HFFc6 (cell line): ENCODE data around the gene CDK11B. TPM values are rescaled to one million over a fixed set of nuclear protein-coding genes. Genes with fewer than 3 reads are reported as not detected.

Source experiments
- DNase-seq: peaks from one replicate; pipeline ENCODE4 v3.0.0-alpha.2; 2018
- H3K27ac Mint-ChIP-seq: 2 replicates; pipeline ENCODE4 v1.8.0; 2020; ENCODE audit warnings: mild to moderate bottlenecking, mixed read lengths
- H3K27me3 Mint-ChIP-seq: 2 replicates; pipeline ENCODE4 v1.8.0; 2021; ENCODE audit warnings: mild to moderate bottlenecking, moderate library complexity, mixed read lengths; ENCODE audit not compliant: insufficient read depth
- H3K36me3 Mint-ChIP-seq: 2 replicates; pipeline ENCODE4 v1.8.0; 2021; ENCODE audit warnings: low read depth, mixed read lengths
- H3K4me1 Mint-ChIP-seq: 2 replicates; pipeline ENCODE4 v1.8.0; 2020; ENCODE audit warnings: low read depth, mixed read lengths
- H3K4me3 Mint-ChIP-seq: 2 replicates; pipeline ENCODE4 v1.8.0; 2020; ENCODE audit warnings: mild to moderate bottlenecking, moderate library complexity, mixed read lengths
- H3K9me3 Mint-ChIP-seq: 2 replicates; pipeline ENCODE4 v1.8.0; 2020; ENCODE audit warnings: mild to moderate bottlenecking, mixed read lengths
- CTCF ChIP-seq: fragments of 200-600 bp; sonication (generic); IDR thresholded peaks from 2 replicates; pipeline ENCODE4 v1.5.0; 2021; ENCODE audit warnings: antibody characterized with exemption, mild to moderate bottlenecking
- total RNA-seq, 6 experiments: library from RNA; stranded (reverse); fragmentation: NEBNext Ultra II Directional; extraction: Animal tissue kit (Norgen Biotek cat#: 25700); gene quantifications; 2 replicates in 1 of 6; 3 replicates in 5 of 6; pipeline ENCODE4 v1.2.3, GENCODE V29; 2021

CDK11B gene
- total RNA-seq, 6 experiments from 2014 or later = 21.6 to 27.5 (median 24.8) TPM

GRCh38 chr1:1628754-1629429, 29.9 kb downstream of the CDK11B start:
- no peaks in the 10 kb centered on the region for H3K9me3 Mint-ChIP-seq
- H3K36me3 Mint-ChIP-seq = no peaks in the 10 kb centered on the region
- no peaks in the 10 kb centered on the region for H3K4me1 Mint-ChIP-seq
- H3K4me3 Mint-ChIP-seq = no peak overlapping the region
- peaks cover 1% of the 10 kb centered on the region; the same call in 1 of the 2 replicates for H3K27me3 Mint-ChIP-seq
- no peak overlapping the region for H3K27ac Mint-ChIP-seq
- no peak for TF ChIP-seq CTCF
- no peak for DNase-seq

GRCh38 chr1:1627829-1628753, 30.7 kb downstream of the CDK11B start:
- H3K27me3 Mint-ChIP-seq = peaks cover 1% of the 10 kb centered on the region; the same call in 1 of the 2 replicates
- 0 out of 2 replicates have a peak, but pooled peaks have one; percentile 7 for TF ChIP-seq CTCF
- H3K4me1 Mint-ChIP-seq = no peaks in the 10 kb centered on the region
- no peak for DNase-seq
- no peaks in the 10 kb centered on the region for H3K9me3 Mint-ChIP-seq
- H3K4me3 Mint-ChIP-seq = no peak overlapping the region
- H3K27ac Mint-ChIP-seq = no peak overlapping the region
- H3K36me3 Mint-ChIP-seq = no peaks in the 10 kb centered on the region

GRCh38 chr1:1627261-1627828, 31.5 kb downstream of the CDK11B start:
- no peaks in the 10 kb centered on the region for H3K9me3 Mint-ChIP-seq
- H3K36me3 Mint-ChIP-seq = no peaks in the 10 kb centered on the region
- DNase-seq = no peak
- peaks cover 1% of the 10 kb centered on the region; the same call in 1 of the 2 replicates for H3K27me3 Mint-ChIP-seq
- no peak overlapping the region for H3K4me3 Mint-ChIP-seq
- no peak overlapping the region for H3K27ac Mint-ChIP-seq
- H3K4me1 Mint-ChIP-seq = no peaks in the 10 kb centered on the region; the same call in 1 of the 2 replicates
- TF ChIP-seq CTCF = no peak

- Mint-ChIP-seq H3K27ac (no peak overlapping the region), H3K9me3 (no peaks in the 10 kb centered on the region), H3K36me3 (no peaks in the 10 kb centered on the region), H3K4me1 (no peaks in the 10 kb centered on the region; the same call in 1 of the 2 replicates), H3K27me3 (peaks cover 1% of the 10 kb centered on the region; the same call in 1 of the 2 replicates), H3K4me3 (no peak overlapping the region)
- no peak for DNase-seq
- TF ChIP-seq CTCF = no peak
Observed at GRCh38 chr1:1626207-1627141, 32.3 kb downstream of the CDK11B start.

GRCh38 chr1:1625824-1626206, 33.0 kb downstream of the CDK11B start:
- H3K9me3 Mint-ChIP-seq = no peaks in the 10 kb centered on the region
- H3K4me1 Mint-ChIP-seq = no peaks in the 10 kb centered on the region; the same call in 1 of the 2 replicates
- H3K4me3 Mint-ChIP-seq = no peak overlapping the region

More at GRCh38 chr1:1625824-1626206, 33.0 kb downstream of the CDK11B start:
- Mint-ChIP-seq H3K27me3 (peaks cover 1% of the 10 kb centered on the region; the same call in 1 of the 2 replicates), H3K36me3 (no peaks in the 10 kb centered on the region), H3K27ac (no peak overlapping the region)
- no peak for DNase-seq
- no peak for TF ChIP-seq CTCF
